C4-2B (cell line): Measurements from ENCODE around the gene PIKFYVE.

Experiments
- CTCF ChIP-seq: fragments of 450-650 bp; conservative IDR thresholded peaks from 2 replicates; pipeline ENCODE4 v1.5.1; 2017; ENCODE audit warnings: mild to moderate bottlenecking
- ZFX ChIP-seq: fragments of 450-650 bp; IDR thresholded peaks from 2 replicates; pipeline ENCODE4 v1.6.1; 2017

- TF ChIP-seq CTCF (no peak), ZFX (no peak)
Measured at GRCh38 chr2:208249296-208249695, 16.8 kb upstream of the PIKFYVE start.
